Mononuclear cell (primary cell): ENCODE data around the gene MAP3K3. TPM values are rescaled to one million over a fixed set of nuclear protein-coding genes. Genes with fewer than 3 reads are reported as not detected.

Experiments
- H3K27me3 ChIP-seq: 2 replicates; pipeline ENCODE4 v1.6.0; 2011; ENCODE audit warnings: low read length, control low read depth; ENCODE audit not compliant: insufficient read depth
- H3K4me1 ChIP-seq: 2 replicates; pipeline ENCODE4 v1.5.1; 2011; ENCODE audit warnings: mild to moderate bottlenecking, low read length, control low read depth; ENCODE audit not compliant: insufficient read depth
- H3K4me3 ChIP-seq: 2 replicates; pipeline ENCODE4 v1.5.1; 2011; ENCODE audit warnings: mild to moderate bottlenecking, low read length, moderate library complexity
- H3K9me3 ChIP-seq: 2 replicates; pipeline ENCODE4 v1.5.1; 2011; ENCODE audit warnings: low read depth, mild to moderate bottlenecking, control low read depth, low read length
- total RNA-seq: library from RNA; depleted of rRNA; stranded (reverse); fragments of >200 nt; gene quantifications from one replicate; pipeline ENCODE4 v1.2.3, GENCODE V29; 2012

Gene MAP3K3
- total RNA-seq, 1 donor = 120 TPM

DNA sequence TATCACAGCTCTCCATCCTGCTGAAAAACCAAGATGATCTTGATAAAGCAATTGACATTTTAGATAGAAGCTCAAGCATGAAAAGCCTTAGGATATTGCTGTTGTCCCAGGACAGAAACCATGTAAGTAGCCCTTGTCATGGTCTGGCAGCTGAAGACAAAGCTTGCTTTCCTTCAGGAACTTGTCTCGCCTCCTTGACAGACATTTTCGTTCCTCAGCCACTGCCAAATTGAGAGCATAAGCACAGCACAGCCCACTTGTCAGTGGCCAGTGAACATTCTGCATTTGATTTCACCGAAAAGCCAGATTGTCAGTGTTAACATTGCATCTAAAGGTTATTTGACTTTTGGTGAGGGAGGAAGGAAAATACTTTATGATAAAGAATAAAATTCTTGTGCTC lies 35.6 kb downstream of the MAP3K3 start:
- no peaks in the 10 kb centered on the region for H3K9me3 ChIP-seq
- H3K4me3 ChIP-seq = no peak overlapping the region
- H3K27me3 ChIP-seq = no peaks in the 10 kb centered on the region
- H3K4me1 ChIP-seq = peaks cover 20% of the 10 kb centered on the region

DNA sequence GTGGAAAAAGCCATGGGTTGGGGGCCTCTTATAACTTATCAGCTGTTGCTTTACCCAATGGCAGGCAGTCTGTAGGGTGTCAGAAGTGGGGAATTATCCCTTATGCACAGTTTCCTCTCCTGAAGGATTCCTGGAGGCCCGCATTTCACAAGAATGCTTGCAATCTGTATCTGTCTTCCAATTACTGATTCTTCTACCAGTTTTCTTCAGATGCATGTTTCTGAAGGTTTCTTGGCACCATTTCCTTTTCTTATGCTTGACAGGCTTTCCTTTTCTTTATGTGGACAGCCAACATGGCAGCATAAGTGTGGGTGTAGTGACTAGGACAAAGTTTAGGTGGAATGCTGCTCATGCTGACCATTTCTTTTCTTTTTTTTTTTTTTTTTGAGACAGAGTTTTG lies 36.1 kb downstream of the MAP3K3 start:
- Histone ChIP-seq H3K27me3 (no peaks in the 10 kb centered on the region), H3K4me3 (no peak overlapping the region), H3K9me3 (no peaks in the 10 kb centered on the region), H3K4me1 (peaks cover 24% of the 10 kb centered on the region)

DNA sequence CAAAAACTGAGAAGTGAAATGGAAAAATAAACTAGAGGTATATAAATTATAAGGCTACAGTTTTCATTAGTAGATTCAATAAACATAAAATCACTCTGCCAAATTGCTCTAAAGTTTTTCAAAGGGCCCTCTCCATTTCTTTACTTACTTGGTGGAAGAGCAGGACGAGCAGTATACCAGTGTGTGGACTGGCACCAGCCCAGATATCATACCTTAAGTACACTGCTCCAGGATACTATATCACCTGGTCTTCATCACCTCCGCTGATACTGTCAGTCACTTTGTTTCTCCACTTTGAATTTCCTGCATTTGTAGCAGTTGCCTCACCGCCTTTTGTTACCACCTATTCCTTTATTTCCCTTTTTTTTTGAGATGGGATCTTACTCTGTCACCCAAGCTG lies 37.6 kb downstream of the MAP3K3 start:
- H3K4me1 ChIP-seq = peaks cover 30% of the 10 kb centered on the region
- no peaks in the 10 kb centered on the region for H3K9me3 ChIP-seq
- H3K4me3 ChIP-seq = no peak overlapping the region
- no peaks in the 10 kb centered on the region for H3K27me3 ChIP-seq

DNA sequence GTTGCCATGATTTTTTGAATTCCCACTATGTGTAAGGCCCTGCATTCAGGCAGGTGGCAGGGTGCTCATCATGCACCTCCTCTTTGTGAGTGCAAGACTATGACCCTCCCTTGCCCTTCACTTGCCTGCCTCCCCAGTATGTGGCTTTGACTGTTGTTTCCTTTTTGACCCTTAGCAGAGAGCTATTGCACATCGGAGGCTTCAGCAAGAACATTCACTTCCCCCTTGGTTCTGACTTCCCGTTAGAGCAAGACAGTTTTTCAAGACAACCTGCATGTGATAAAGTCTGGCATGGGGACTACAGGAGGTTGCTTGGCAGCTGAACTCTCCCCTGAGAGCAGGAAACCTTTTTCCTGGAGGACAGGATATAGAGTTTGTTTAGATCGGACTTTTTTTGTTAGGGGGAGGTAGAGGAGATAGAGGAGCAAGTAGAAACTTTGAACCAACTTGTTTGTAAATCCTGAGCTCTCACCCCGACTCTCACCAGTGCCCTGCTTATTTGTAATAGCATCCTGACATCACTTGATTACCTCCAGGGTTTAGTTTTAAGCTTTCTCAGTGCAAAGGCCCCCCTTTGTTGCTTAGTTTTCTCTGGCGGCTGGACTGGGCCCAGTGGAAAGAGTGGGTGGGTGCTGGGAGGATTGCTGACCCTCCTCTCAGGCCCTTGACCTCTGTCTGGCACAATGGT lies 43.5 kb downstream of the MAP3K3 start:
- H3K9me3 ChIP-seq = no peaks in the 10 kb centered on the region
- peaks cover 51% of the 10 kb centered on the region for H3K4me1 ChIP-seq
- H3K4me3 ChIP-seq = no peak overlapping the region
- no peaks in the 10 kb centered on the region for H3K27me3 ChIP-seq

DNA sequence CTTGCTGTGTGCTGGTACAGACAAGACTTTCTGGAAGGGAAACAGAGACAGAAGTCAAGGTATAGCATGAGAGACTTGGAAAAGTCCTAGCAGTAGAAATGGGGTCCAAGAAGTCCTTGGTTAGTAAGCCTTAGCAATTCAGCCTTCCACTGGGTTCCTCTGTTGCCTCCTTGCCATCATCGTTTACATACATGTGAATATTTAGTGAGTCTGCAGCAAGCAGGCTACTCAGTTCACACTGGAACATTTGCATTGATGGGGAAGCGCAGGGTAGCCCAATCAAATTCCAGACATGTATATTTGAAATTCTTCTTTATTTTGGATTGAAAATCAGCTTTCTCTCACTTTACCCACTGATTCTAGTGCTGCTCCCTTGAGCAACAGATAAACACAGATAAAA lies 50.6 kb downstream of the MAP3K3 start:
- no peaks in the 10 kb centered on the region for H3K27me3 ChIP-seq
- no peak overlapping the region for H3K4me3 ChIP-seq
- H3K4me1 ChIP-seq = peaks cover 19% of the 10 kb centered on the region
- no peaks in the 10 kb centered on the region for H3K9me3 ChIP-seq

DNA sequence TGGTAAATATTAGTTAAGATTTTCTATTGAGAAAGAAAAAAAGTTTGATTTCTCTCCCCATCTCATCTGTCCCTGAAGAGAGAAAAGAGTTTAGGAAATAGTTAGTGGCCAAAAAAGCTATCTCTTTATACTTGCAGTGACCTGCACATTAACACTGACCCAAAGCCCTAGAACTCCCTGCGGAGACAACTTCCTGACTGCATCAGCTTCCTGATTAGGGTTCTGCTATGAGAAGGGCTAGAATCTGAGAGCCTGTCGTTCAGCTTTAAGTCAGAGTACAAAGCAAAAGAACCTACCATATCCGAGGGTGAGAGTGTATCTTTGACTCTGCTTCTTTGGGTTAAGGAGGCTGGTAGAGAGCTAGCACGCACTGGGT lies 53.0 kb downstream of the MAP3K3 start:
- no peaks in the 10 kb centered on the region for H3K9me3 ChIP-seq
- H3K4me3 ChIP-seq = no peak overlapping the region
- no peaks in the 10 kb centered on the region for H3K27me3 ChIP-seq
- peaks cover 15% of the 10 kb centered on the region for H3K4me1 ChIP-seq

DNA sequence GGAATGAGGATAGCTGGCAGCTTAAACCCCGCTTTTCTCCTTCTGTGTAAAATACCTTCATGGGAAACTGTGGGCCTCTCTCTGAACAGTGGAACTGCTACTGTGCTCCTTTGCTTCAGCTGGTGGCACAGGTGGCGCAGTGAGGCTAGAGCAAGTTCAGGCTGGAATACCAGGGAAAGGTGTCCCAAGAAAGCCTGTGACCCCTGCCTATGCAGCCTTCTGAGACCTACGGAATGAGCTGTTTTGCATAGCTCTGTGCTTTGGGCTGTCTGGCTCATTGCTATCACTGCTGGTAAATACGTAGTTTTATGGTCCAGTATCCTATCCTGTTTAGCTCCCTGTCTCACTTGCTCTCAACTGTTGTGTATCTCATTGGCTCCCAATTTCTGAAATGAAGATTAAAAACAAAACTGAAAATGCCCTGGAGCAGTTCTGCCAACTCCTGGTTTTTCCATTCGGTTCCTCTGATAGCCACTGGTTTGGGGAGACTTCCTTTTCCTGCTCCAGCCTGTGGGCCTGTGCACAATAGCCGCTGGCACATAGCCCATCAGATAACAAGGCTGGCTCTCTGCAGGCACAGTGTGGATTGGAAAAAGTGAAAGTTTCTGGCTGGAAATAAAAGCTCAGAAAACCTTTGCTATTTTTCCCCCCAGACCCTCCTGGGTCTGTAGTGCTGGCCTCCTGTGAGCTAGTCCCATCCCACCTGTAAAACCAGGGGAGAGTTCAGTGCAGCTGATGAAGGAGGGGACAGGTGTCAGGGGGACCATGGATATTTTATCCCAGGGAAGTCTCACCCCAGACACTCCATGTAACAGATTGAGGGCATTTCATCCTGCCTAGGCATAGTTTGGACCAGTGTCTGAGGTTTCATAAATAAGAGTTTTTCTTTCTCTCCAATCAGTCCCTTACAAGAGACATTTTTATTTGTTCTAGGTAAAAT lies 53.7 kb downstream of the MAP3K3 start:
- Histone ChIP-seq H3K27me3 (no peaks in the 10 kb centered on the region), H3K4me3 (no peak overlapping the region)

DNA sequence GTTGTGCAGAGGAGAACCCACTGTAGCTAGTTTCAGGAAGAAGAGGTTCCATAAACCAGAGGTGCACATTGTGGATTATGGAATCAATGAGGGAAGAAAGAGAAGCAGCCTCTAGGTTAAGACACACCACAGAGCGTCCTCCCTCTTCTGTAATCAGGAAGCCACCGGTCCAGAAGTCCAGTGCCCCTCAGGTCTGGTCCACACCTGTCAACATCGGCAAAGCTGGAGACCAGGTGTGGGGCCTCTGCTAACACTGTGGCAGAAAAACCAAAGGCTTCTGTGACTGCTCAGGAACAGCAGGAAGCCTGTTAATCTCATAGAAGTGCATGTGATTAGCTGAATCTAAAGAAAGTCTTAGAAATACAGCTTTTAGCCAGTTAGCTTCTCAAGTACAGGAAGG lies 54.4 kb downstream of the MAP3K3 start:
- Histone ChIP-seq H3K9me3 (no peaks in the 10 kb centered on the region), H3K27me3 (no peaks in the 10 kb centered on the region), H3K4me3 (no peak overlapping the region), H3K4me1 (peaks cover 16% of the 10 kb centered on the region)

More for the DNA sequence above, 53.7 kb downstream of the MAP3K3 start:
- H3K9me3 ChIP-seq = no peaks in the 10 kb centered on the region
- H3K4me1 ChIP-seq = peaks cover 15% of the 10 kb centered on the region

DNA sequence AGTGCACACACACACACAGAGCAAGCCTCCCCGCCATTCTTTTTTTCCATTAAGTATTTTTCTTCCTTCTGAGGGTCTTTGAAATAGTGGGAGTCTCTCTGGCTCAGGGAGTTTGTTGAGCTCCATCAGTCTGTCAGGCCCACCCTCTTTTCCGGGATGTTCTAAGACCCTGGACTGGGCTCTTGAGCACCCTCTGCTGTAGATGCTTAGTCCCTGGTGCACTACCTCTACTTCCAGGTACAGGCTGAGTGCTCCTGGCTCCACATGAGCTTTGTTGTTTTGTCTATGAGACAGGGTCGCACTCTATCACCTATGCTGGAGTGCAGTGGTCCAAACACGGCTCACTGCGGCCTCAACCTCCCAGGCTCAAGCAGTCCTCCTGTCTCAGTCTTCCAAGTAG lies 57.0 kb downstream of the MAP3K3 start:
- no peak overlapping the region for H3K4me3 ChIP-seq
- H3K4me1 ChIP-seq = peaks cover 29% of the 10 kb centered on the region
- no peaks in the 10 kb centered on the region for H3K9me3 ChIP-seq
- H3K27me3 ChIP-seq = no peaks in the 10 kb centered on the region

DNA sequence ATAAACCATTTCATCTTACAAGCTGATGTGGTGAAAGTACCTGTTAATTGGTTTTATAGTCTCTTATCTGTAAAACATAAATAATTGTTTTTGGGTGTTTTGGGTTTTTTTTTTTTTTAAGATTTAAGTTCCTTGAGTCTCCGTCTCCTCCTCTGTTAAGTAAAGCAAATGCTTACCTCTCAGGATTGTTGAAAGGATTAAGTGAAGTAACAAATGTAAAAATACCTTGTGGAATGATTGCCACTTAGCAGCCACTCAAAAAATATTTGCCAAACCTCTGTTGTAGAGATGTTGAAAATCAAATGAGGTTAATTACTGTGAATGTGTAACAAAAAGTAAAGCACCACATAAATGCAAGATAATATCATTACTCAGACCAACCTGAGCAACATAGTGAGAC lies 58.5 kb downstream of the MAP3K3 start:
- Histone ChIP-seq H3K27me3 (no peaks in the 10 kb centered on the region), H3K9me3 (no peaks in the 10 kb centered on the region), H3K4me3 (no peak overlapping the region), H3K4me1 (peaks cover 14% of the 10 kb centered on the region)

DNA sequence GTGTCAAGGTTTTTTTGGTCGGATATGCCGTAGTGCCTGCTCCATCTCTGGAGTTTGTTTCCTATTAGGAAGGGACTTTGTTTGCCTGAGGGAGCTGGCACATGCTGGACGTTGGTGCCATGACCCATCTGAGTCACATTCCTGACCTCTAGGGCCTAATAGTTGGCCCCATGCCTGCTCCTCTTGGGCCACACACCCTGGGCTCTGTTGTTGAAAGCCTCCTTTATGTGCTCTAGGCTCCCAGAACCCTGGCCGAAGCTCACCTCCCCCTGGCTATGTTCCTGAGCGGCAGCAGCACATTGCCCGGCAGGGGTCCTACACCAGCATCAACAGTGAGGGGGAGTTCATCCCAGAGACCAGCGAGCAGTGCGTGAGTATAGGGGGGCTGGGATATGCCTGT lies 59.3 kb downstream of the MAP3K3 start:
- H3K4me1 ChIP-seq = peaks cover 14% of the 10 kb centered on the region

DNA sequence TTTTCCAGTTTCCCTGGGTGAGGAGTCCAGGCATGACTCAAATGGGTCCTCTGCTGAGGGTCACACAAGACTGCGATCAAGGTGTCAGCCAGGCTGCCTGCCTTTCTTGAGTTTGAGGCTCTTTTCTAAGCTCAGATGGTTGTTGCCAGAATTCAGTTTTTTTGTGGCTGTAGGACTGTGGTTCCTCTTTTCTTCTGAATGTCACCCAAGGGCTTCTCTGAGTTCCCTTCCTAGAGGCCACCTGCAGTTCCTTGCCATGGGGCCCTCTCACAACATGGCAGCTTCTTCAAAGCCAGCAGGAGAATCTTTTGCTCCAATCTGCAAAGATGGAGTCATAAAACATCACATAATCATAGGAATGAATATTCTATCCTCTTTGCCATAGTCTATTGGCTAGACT lies 60.2 kb downstream of the MAP3K3 start:
- Histone ChIP-seq H3K27me3 (no peaks in the 10 kb centered on the region), H3K9me3 (no peaks in the 10 kb centered on the region), H3K4me3 (no peak overlapping the region), H3K4me1 (peaks cover 14% of the 10 kb centered on the region)

More for the DNA sequence above, 59.3 kb downstream of the MAP3K3 start:
- Histone ChIP-seq H3K9me3 (no peaks in the 10 kb centered on the region), H3K27me3 (no peaks in the 10 kb centered on the region), H3K4me3 (no peak overlapping the region)

DNA sequence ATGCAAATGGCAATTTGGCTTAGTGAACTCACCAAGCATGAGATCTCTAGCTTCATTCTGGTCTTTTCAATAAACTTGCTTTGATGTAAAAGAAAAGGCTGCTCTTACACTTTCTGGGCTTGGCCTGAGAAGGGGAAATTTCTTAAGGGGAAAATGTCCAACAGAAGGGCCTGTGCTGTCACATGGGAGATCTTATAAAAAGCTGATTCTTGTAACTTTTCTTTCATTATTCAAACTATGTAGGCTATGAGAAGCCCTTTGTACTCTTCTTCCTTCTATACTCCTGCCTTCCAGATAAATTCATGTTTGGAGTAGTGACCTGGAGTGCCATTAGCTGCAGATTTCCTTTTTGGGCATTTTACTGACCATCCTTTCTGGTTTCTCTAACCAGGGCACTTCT lies 60.8 kb downstream of the MAP3K3 start:
- Histone ChIP-seq H3K4me3 (no peak overlapping the region), H3K9me3 (no peaks in the 10 kb centered on the region), H3K4me1 (peaks cover 14% of the 10 kb centered on the region), H3K27me3 (no peaks in the 10 kb centered on the region)

DNA sequence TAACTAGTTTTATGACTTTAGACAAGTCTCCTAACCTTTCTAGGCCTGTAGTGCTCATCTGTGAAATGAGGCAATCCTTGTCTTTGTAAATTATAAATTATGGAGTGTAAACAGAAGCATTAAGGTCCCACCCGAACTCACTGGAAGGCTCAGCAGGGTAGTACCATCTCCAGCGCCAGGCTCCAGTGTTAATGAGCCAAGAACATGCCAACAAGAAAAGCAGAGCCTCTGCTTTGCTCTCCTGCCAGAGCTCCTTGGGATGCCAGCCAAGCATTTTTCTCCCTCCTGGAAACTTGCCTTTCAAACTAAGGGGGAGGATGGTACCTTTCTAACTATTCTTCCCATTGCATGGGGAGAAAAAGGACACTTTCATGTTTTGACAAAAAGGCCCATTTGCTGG lies 62.8 kb downstream of the MAP3K3 start:
- Histone ChIP-seq H3K4me1 (peaks cover 14% of the 10 kb centered on the region), H3K27me3 (no peaks in the 10 kb centered on the region), H3K4me3 (no peak overlapping the region), H3K9me3 (no peaks in the 10 kb centered on the region)

DNA sequence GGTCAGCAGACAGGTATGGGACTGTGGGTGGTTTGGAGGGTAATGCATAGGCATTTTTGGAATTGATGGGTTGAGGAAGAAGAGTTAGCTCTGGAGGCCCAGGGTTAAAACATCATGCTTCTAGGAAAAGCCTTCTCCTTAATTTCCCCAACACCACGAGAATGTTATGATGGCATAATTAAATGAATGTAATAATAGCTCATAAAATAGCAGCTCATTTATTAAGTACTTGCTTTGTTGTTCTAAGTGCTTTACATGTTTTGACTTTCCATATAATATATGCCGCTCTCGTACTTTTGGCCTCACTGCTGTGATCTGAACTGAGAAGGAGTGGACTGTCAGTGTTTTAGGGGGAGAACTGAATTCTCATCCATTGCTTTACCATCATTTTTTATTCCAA lies 63.4 kb downstream of the MAP3K3 start:
- no peaks in the 10 kb centered on the region for H3K9me3 ChIP-seq
- H3K4me3 ChIP-seq = no peak overlapping the region
- H3K27me3 ChIP-seq = no peaks in the 10 kb centered on the region
- peaks cover 14% of the 10 kb centered on the region for H3K4me1 ChIP-seq
